Esophagus muscularis mucosa (tissue), 4 donors: ENCODE results near the gene PXDN. TPM values are rescaled to one million over a fixed set of nuclear protein-coding genes. Genes with fewer than 3 reads are reported as not detected.

ENCODE experiments used
- DNase-seq: peaks from one replicate; pipeline ENCODE4 v3.0.0-alpha.2; 2017; ENCODE audit errors: extremely low spot score
- H3K27ac ChIP-seq, 4 donors: fragments of 200-600 bp; sonication (generic); replicated peaks in 1 of 4; 1 replicate in 3 of 4; 2 replicates in 1 of 4; pipeline ENCODE4 v1.5.1; 2016 to 2019; ENCODE audit warnings: mild to moderate bottlenecking in 1 of 4
- H3K27me3 ChIP-seq, 4 donors: fragments of 200-600 bp; sonication (generic); one replicate each; pipeline versions ENCODE4 v1.5.1 to v1.6.0; 2016 to 2019
- H3K36me3 ChIP-seq, 4 donors: fragments of 200-600 bp; sonication (generic); one replicate each; pipeline ENCODE4 v1.5.1; 2016 to 2019
- H3K4me1 ChIP-seq, 4 donors: fragments of 200-600 bp; sonication (generic); one replicate each; pipeline ENCODE4 v1.5.1; 2016 to 2019
- H3K4me3 ChIP-seq, 4 donors: fragments of 200-600 bp; sonication (generic); 1 replicate in 2 of 4; 2 replicates in 2 of 4; pipeline ENCODE4 v1.5.1; 2016 to 2019; ENCODE audit warnings: mild to moderate bottlenecking in 4 of 4, moderate library complexity in 1 of 4
- H3K9me3 ChIP-seq, 4 donors: fragments of 200-600 bp; sonication (generic); 1 replicate in 3 of 4; 2 replicates in 1 of 4; pipeline ENCODE4 v1.5.1; 2016 to 2019
- CTCF ChIP-seq, 3 experiments: fragments of 200-600 bp in 2 of 3; fragments of 450-650 bp in 1 of 3; sonication (generic) in 2 of 3; IDR thresholded peaks; one replicate each; pipeline ENCODE4 v1.5.1; 2017 to 2019; ENCODE audit warnings: antibody characterized with exemption in 3 of 3, mild to moderate bottlenecking in 2 of 3, moderate library complexity in 1 of 3
- EP300 ChIP-seq: sonication (generic); formaldehyde crosslinking; IDR thresholded peaks from one replicate; pipeline ENCODE4 v1.6.1; 2017; ENCODE audit warnings: antibody characterized with exemption
- POLR2A ChIP-seq: fragments of 450-650 bp; IDR thresholded peaks from one replicate; pipeline ENCODE4 v1.6.1; 2017; ENCODE audit warnings: antibody characterized with exemption, moderate library complexity, mild to moderate bottlenecking, low read depth
- POLR2AphosphoS5 ChIP-seq, 2 donors: sonication (generic); formaldehyde crosslinking; IDR thresholded peaks; one replicate each; pipeline ENCODE4 v1.6.1; 2017; ENCODE audit warnings: antibody characterized with exemption in 2 of 2
- WGBS: methylation state at CpG from one replicate; pipeline ENCODE4 v1.1.5; 2018; 5-methylcytosine and 5-hydroxymethylcytosine counted together
- intact Hi-C: fragments of 100-400 bp; cut with DNase I; formaldehyde crosslinking; loops from one replicate; pipeline ENCODE4 v1.15.1; 2023
- total RNA-seq, 4 donors: library from RNA; depleted of rRNA; stranded (reverse); fragments of >200 nt; gene quantifications; one replicate each; pipeline versions ENCODE4 v1.1.0 to v1.2.1, GENCODE V29; 2016

The PXDN gene
- total RNA-seq, 4 donors from 2014 or later, result 19.9 to 81.6 (median 50.1) TPM

- no peak for TF ChIP-seq POLR2AphosphoS5 (IDR thresholded peaks at IDR 0.05)
- TF ChIP-seq CTCF (IDR thresholded peaks at IDR 0.05), result no peak
- no peak for TF ChIP-seq POLR2A
- no peak for TF ChIP-seq EP300
- 90% methylated on average over 10 of the region's 11 CpGs for WGBS
Observed at GRCh38 chr2:1620081-1620480, 124.2 kb downstream of the PXDN start.

GRCh38 chr2:1619556-1619955 lies 124.8 kb downstream of the PXDN start:
- TF ChIP-seq POLR2A, result no peak
- no peak for TF ChIP-seq POLR2AphosphoS5 (IDR thresholded peaks at IDR 0.05)
- TF ChIP-seq EP300, result no peak
- TF ChIP-seq CTCF (IDR thresholded peaks at IDR 0.05), result no peak
- Histone ChIP-seq H3K9me3 (no peaks in the 10 kb centered on the region), H3K4me1 (no peaks in the 10 kb centered on the region), H3K36me3 (no peaks in the 10 kb centered on the region), H3K27me3 (no peaks in the 10 kb centered on the region), H3K27ac (no peak overlapping the region), H3K4me3 (no peak overlapping the region)
- intact Hi-C loops, result no loop called here
- no peak for DNase-seq
- WGBS, result 97% methylated on average over 7 of the region's 10 CpGs

More at GRCh38 chr2:1620081-1620480, 124.2 kb downstream of the PXDN start:
- intact Hi-C loops, result no loop called here
- H3K4me1 ChIP-seq, result peaks cover 0 to 1% (median 1%) of the 10 kb centered on the region in 4 donors
- DNase-seq, result no peak
- no peaks in the 10 kb centered on the region for H3K36me3 ChIP-seq
- no peaks in the 10 kb centered on the region for H3K9me3 ChIP-seq
- H3K27ac ChIP-seq, result no peak overlapping the region
- H3K4me3 ChIP-seq, result no peak overlapping the region
- H3K27me3 ChIP-seq, result no peaks in the 10 kb centered on the region

- H3K27ac ChIP-seq, result no peak overlapping the region
- H3K4me3 ChIP-seq, result no peak overlapping the region
- H3K4me1 ChIP-seq, result no peaks in the 10 kb centered on the region
- intact Hi-C loops, result no loop called here
- TF ChIP-seq POLR2A, result no peak
- no peak for TF ChIP-seq POLR2AphosphoS5 (IDR thresholded peaks at IDR 0.05)
- no peak for TF ChIP-seq CTCF (IDR thresholded peaks at IDR 0.05)
- TF ChIP-seq EP300, result no peak
- no peaks in the 10 kb centered on the region for H3K9me3 ChIP-seq
- no peaks in the 10 kb centered on the region for H3K27me3 ChIP-seq
- H3K36me3 ChIP-seq, result no peaks in the 10 kb centered on the region
- no peak for DNase-seq
- WGBS, result no CpG with 5 or more reads among the region's 3 CpGs
Observed at GRCh38 chr2:1618974-1619373, 125.3 kb downstream of the PXDN start.

GRCh38 chr2:1618191-1618961 lies 125.9 kb downstream of the PXDN start:
- intact Hi-C loops, result no loop called here
- DNase-seq, result no peak
- H3K36me3 ChIP-seq, result no peaks in the 10 kb centered on the region
- H3K27me3 ChIP-seq, result no peaks in the 10 kb centered on the region
- H3K4me1 ChIP-seq, result no peaks in the 10 kb centered on the region
- TF ChIP-seq POLR2AphosphoS5 (IDR thresholded peaks at IDR 0.05) (no peak), EP300 (no peak), CTCF (IDR thresholded peaks at IDR 0.05) (no peak), POLR2A (no peak)
- no peak overlapping the region for H3K27ac ChIP-seq
- H3K9me3 ChIP-seq, result no peaks in the 10 kb centered on the region
- no peak overlapping the region for H3K4me3 ChIP-seq
- WGBS, result 98% methylated on average over 18 of the region's 20 CpGs
